Uterine smooth muscle cell (primary cell): ENCODE data around the gene GABRB1. TPM values are rescaled to one million over a fixed set of nuclear protein-coding genes. Genes with fewer than 3 reads are reported as not detected.

Source experiments
- total RNA-seq: library from RNA; depleted of rRNA; stranded (reverse); fragments of >200 nt; gene quantifications from 2 replicates; pipeline ENCODE4 v1.2.3, GENCODE V29; 2014

The GABRB1 gene
- total RNA-seq: 0.55 TPM in 1 of 2 replicates, not detected in the other

GRCh38 chr4:47031011-47031678 lies at the start of gene GABRB1:
TSS of gene GABRB1 (plus strand) at chr4:47031567.

GRCh38 chr4:46993075-46994006 lies 38.0 kb upstream of the GABRB1 start, which contains the start of gene GABRA4:
TSS of gene GABRA4 (minus strand) at chr4:46993581. CDS start at chr4:46993424, 157 bp downstream.

GRCh38 chr4:47463235-47463956 lies 432.0 kb downstream of the GABRB1 start, which contains the start of gene COMMD8:
TSS of gene COMMD8 (minus strand) at chr4:47463702. CDS start at chr4:47463651, 51 bp downstream.

Other genes with a start within 250 kb of the GABRB1 start
- not detected in 2 replicates for gene COX7B2, start 122.3 kb upstream of the GABRB1 start, total RNA-seq
- not detected in 2 replicates for gene GABRA4, start 38.0 kb upstream of the GABRB1 start, total RNA-seq